ENCODE measurements around the gene SAP30L.

SAP30L gene

DNA sequence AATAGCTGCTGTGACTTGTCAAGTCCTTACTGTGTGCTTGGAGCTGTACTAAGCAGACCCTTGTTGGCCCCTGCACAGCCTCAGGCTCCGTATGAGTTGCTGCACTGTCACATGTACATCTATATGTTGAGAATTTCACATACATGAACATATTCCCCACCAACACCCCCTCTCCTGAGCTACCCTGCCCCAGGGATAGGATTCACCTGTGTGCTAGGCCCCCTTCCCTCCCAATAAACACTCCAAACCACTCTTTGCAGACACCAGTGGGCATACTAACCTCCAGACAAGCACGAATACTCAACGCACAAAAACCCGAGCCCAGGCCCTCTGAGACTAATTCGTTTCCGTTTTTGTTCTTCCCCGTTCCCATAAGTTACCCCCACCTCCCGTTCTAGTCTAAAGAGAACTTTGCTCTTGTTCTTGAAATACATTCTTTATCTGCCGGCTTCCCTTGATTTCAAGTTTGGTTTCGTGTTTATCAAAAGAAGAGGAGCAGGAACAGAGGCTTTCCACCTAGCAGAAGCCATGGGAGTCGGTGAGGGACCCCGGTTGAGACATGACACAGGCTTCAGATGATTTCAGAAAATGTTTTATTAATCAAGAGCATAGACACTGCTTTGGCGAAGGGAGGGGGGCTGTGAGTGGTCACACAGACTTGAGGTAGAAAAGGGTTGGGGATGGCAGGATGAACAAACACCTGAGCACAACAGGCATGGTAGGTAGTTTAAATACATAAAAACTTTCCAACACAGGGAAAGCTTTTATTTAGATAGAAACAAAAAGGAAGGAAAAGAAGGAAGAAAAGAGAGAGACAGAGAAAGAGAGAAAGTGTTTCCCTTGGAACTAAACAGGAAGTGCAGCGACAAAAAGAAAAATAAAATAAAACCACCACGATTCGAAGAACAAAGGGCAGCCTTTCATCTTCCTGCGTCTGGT lies 28.9 kb downstream of the SAP30L start:
- TF ChIP-seq CTCF (IDR thresholded peaks at IDR 0.05; ENCODE audit: low read depth, low read length, missing control alignments) = no peak
- DNase-seq (ENCODE audit: extremely low read depth, low read depth) = no peak
- H3K4me3 ChIP-seq (replicated peaks; ENCODE audit: low read depth, low read length) = no peak overlapping the region

GRCh38 chr5:154475591-154476353 lies 30.0 kb downstream of the SAP30L start:
- TF ChIP-seq CTCF (IDR thresholded peaks at IDR 0.05; ENCODE audit: low read depth, low read length, missing control alignments) = no peak
- H3K4me3 ChIP-seq (replicated peaks; ENCODE audit: low read depth, low read length) = no peak overlapping the region
- DNase-seq (ENCODE audit: extremely low read depth, low read depth) = no peak

GRCh38 chr5:154476354-154477205 lies 30.8 kb downstream of the SAP30L start:
- TF ChIP-seq CTCF (IDR thresholded peaks at IDR 0.05; ENCODE audit: low read depth, low read length, missing control alignments) = no peak
- no peak for DNase-seq (ENCODE audit: extremely low read depth, low read depth)
- H3K4me3 ChIP-seq (replicated peaks; ENCODE audit: low read depth, low read length) = no peak overlapping the region

- no peak for DNase-seq (ENCODE audit: extremely low read depth, low read depth)
- TF ChIP-seq CTCF (IDR thresholded peaks at IDR 0.05; ENCODE audit: low read depth, low read length, missing control alignments) = no peak
- H3K4me3 ChIP-seq (replicated peaks; ENCODE audit: low read depth, low read length) = peak overlapping the region; percentile 2; the same call in 1 of the 2 replicates
These were observed 31.8 kb downstream of the SAP30L start for GRCh38 chr5:154477382-154478223.

DNA sequence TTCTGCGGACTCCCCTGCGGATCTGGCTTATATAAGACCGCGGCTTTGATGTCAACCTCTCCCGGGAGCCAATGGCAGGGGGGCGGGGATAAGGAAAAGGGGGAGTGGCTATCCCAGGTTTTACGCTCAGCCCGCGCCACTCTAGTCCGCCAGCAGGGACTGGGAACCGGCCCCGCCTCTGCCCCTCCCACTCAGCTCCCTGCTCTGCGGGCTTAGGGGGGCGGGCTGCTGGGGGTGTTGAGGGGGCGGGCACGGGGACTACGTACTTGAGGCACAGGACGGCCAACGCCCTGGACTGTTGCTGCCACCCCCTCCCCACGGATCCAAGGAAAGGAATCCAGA lies 32.4 kb downstream of the SAP30L start, which contains the start of gene HAND1:
Gene HAND1, minus strand, starts transcription at position 4 of the 342 bp plus-strand sequence. CDS start 219 bp downstream, outside the sequence.
- DNase-seq (ENCODE audit: extremely low read depth, low read depth) = no peak
- peak within 1 kb of the TSS; percentile 2; the same call in 1 of the 2 replicates for H3K4me3 ChIP-seq (replicated peaks; ENCODE audit: low read depth, low read length)

More for the DNA sequence above, 32.4 kb downstream of the SAP30L start, which contains the start of gene HAND1:
- no peak for TF ChIP-seq CTCF (IDR thresholded peaks at IDR 0.05; ENCODE audit: low read depth, low read length, missing control alignments)
